OCI-LY3 (cell line): ENCODE measurements around the gene SCUBE1.

Experiments
- H2AFZ ChIP-seq: fragments of 200-600, 300-600 bp; shearing (Covaris generic); 2 replicates; pipeline ENCODE4 v1.6.0; 2014; ENCODE audit warnings: antibody characterized with exemption, low read depth, low read length
- H3K27ac ChIP-seq: fragments of 200-600, 300-600 bp; sonication (generic); 2 replicates; pipeline ENCODE4 v1.5.1; 2014; ENCODE audit warnings: mild to moderate bottlenecking, low read length, moderate library complexity, mixed read lengths
- H3K27me3 ChIP-seq: fragments of 200-600, 300-600 bp; sonication (generic); 2 replicates; pipeline ENCODE4 v1.6.1; 2014; ENCODE audit warnings: low read depth, low read length, mixed read lengths
- H3K36me3 ChIP-seq: fragments of 200-600, 300-600 bp; sonication (generic); replicated peaks from 2 replicates; pipeline ENCODE3; 2014; ENCODE audit warnings: low read depth, low read length, mixed read lengths
- H3K4me1 ChIP-seq: fragments of 300-600, 200-600 bp; sonication (generic); 2 replicates; pipeline ENCODE4 v1.6.1; 2014; ENCODE audit warnings: low read length, mixed read lengths
- H3K4me2 ChIP-seq: fragments of 200-600, 300-600 bp; sonication (generic); 2 replicates; pipeline ENCODE4 v1.6.1; 2014; ENCODE audit warnings: low read length, mixed read lengths
- H3K4me3 ChIP-seq: fragments of 300-600, 200-600 bp; sonication (generic); 2 replicates; pipeline ENCODE4 v1.5.1; 2014; ENCODE audit warnings: antibody characterized with exemption, mild to moderate bottlenecking, low read length, moderate library complexity
- H3K79me2 ChIP-seq: fragments of 300-600, 200-600 bp; shearing (Covaris generic); 2 replicates; pipeline ENCODE4 v1.6.1; 2014; ENCODE audit warnings: mild to moderate bottlenecking, low read length, mixed read lengths
- H3K9ac ChIP-seq: fragments of 300-600, 200-600 bp; shearing (Covaris generic); 2 replicates; pipeline ENCODE4 v1.6.0; 2014; ENCODE audit warnings: mild to moderate bottlenecking, low read length, moderate library complexity
- H3K9me3 ChIP-seq: fragments of 200-600, 300-600 bp; shearing (Covaris generic); 2 replicates; pipeline ENCODE4 v1.6.1; 2014; ENCODE audit warnings: low read length, mixed read lengths; ENCODE audit not compliant: insufficient read depth
- H4K20me1 ChIP-seq: fragments of 200-600, 300-600 bp; sonication (generic); 2 replicates; pipeline ENCODE4 v1.6.1; 2016; ENCODE audit warnings: low read length, mixed read lengths; ENCODE audit not compliant: insufficient read depth
- EZH2phosphoT487 ChIP-seq: fragments of 200-600 bp; shearing (Covaris generic); IDR thresholded peaks from 2 replicates; pipeline ENCODE4 v1.6.1; 2018; ENCODE audit warnings: antibody characterized with exemption, mixed run types, low read depth
- TF ChIP-seq, protein P1 (sequence below): fragments of 200-600, 300-600 bp; sonication (generic); IDR thresholded peaks from 2 replicates; pipeline ENCODE4 v1.5.1; 2014; ENCODE audit warnings: antibody characterized with exemption, low read length, low read depth

Gene SCUBE1

DNA sequence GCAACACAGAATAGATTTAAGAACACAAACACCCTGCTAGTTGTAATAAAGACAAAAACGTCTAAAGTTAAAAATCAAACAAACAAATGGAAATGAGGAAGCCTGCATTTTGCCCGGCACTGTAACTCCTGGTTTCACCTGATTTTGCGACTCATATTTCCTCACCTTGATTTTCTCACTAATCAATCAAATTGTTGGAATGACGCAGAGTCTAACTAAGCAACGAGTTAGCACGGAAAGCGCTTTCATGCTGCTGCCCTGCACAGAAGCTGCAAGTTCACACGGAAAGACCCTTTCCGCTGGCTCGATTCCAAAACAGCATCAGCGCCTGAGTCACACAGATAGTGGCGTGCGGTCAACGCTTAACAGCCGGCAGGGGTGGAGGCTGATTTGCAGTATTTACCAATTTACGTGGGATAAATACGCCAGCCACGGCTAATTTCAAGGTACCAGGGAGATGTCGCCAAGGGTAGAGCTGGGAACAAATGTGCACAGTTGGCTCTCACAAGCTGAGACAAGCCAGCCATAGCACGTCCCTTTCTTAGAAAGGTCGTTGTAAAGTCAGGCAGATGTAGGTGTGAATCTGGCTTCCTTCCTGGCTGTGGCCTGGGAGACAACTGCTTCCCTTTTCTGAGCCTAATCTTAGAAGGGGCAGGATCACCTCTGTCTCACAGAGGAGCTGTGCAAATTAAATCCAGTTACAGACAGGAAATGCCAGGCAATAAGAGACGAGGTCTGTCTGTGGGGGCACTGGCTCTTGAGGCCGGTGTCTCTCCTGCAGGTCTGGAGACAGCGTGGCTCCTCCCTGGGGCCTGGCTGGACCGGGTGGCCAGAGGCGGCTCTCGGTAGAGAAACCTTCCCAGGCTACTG lies 79.3 kb downstream of the SCUBE1 start:
- Histone ChIP-seq H3K4me3 (no peak overlapping the region), H3K27ac (no peak overlapping the region), H3K9ac (no peak overlapping the region), H4K20me1 (no peaks in the 10 kb centered on the region), H2AFZ (no peak overlapping the region), H3K9me3 (no peaks in the 10 kb centered on the region), H3K79me2 (no peaks in the 10 kb centered on the region), H3K4me1 (no peaks in the 10 kb centered on the region), H3K36me3 (no peaks in the 10 kb centered on the region), H3K27me3 (peaks cover 61% of the 10 kb centered on the region), H3K4me2 (no peak overlapping the region)
- TF ChIP-seq, protein P1, sequence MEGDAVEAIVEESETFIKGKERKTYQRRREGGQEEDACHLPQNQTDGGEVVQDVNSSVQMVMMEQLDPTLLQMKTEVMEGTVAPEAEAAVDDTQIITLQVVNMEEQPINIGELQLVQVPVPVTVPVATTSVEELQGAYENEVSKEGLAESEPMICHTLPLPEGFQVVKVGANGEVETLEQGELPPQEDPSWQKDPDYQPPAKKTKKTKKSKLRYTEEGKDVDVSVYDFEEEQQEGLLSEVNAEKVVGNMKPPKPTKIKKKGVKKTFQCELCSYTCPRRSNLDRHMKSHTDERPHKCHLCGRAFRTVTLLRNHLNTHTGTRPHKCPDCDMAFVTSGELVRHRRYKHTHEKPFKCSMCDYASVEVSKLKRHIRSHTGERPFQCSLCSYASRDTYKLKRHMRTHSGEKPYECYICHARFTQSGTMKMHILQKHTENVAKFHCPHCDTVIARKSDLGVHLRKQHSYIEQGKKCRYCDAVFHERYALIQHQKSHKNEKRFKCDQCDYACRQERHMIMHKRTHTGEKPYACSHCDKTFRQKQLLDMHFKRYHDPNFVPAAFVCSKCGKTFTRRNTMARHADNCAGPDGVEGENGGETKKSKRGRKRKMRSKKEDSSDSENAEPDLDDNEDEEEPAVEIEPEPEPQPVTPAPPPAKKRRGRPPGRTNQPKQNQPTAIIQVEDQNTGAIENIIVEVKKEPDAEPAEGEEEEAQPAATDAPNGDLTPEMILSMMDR, result no peak
- 0 out of 2 replicates have a peak, but pooled peaks have one; percentile 20 for TF ChIP-seq EZH2phosphoT487

DNA sequence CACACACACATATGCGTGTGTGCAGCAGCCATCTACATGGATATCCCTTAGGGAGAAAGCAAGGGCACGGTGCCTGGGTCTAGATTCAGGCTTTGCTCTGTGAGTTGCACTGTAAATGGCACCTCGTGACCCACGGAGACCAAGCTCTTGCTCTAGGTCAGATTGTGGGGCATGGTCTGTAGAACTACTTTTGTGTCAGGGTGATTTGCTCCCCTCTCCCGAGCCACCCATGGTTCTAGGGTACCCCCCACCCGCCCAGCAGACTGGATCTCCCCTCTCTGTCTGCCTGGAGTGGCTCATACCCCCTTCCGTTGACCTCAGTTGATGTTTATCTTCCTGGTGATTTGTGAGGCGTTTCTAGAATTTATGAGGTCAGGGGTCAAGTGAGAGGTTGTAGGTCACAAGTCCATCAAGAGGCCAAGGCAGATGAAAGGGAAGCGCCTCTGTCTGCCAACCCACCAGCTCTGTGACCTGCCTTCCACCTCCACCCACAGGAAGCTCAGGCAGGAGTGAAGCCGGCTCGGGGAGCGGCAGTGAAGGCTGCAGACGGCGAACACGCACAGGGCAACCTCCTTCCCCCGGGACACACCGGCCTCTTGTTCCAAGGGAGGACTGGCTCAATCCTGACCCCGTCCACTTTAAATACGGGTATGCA lies 80.1 kb downstream of the SCUBE1 start:
- Histone ChIP-seq H4K20me1 (no peaks in the 10 kb centered on the region), H3K36me3 (no peaks in the 10 kb centered on the region), H3K9me3 (no peaks in the 10 kb centered on the region), H3K27me3 (peaks cover 58% of the 10 kb centered on the region), H3K4me1 (no peaks in the 10 kb centered on the region), H3K4me3 (no peak overlapping the region), H2AFZ (no peak overlapping the region), H3K79me2 (no peaks in the 10 kb centered on the region), H3K4me2 (no peak overlapping the region), H3K9ac (no peak overlapping the region), H3K27ac (no peak overlapping the region)
- no peak for TF ChIP-seq EZH2phosphoT487
- TF ChIP-seq, protein P1, result no peak

DNA sequence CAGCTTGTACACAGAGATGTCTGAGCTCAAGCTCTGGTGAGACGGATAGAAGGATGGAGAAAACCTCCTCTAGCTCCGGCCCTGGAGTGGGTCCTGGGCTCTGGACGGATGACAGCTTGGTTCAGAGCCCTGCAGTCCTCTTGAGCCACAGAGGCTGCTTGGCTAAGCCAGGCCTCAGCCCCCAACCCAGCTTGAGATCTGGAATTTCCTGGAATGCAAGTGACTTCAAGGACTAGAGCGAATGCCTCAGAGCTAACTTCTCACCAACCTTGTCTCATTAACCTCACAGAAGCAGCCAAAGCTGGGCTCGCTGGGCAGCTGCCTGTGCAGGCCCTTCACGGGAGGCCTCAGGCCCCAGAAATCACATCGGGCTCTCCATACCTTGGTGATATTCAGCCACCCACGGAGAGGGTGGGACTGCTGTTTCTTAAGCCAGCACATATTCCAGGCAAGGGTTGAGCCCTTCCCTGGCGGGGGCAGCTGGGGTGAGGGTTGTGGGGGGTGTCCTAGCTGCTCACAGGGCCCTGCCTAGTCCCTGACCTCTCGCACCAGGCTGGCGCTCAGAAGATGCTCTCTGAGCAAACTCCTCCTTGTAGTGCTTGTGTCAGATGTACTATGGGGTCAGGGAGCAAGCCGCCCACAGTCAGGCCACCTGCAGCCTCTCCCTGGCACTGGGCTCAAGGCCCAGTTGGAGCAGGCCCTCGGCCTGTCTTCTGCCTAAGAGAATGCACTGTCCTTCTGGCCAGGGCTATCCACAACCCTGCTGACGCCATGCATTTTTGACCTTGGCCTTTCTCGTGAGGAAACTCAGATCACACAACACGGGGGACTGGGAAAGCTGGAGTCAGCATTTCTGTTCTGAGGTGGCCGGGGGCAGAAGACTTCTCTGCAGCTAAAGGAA lies 82.6 kb downstream of the SCUBE1 start:
- TF ChIP-seq, protein P1, result no peak
- TF ChIP-seq EZH2phosphoT487, result no peak
- H4K20me1 ChIP-seq, result no peaks in the 10 kb centered on the region
- H3K4me3 ChIP-seq, result no peak overlapping the region
- H3K79me2 ChIP-seq, result no peaks in the 10 kb centered on the region
- no peaks in the 10 kb centered on the region for H3K4me1 ChIP-seq
- no peak overlapping the region for H2AFZ ChIP-seq
- no peak overlapping the region for H3K27ac ChIP-seq
- no peaks in the 10 kb centered on the region for H3K9me3 ChIP-seq
- no peaks in the 10 kb centered on the region for H3K36me3 ChIP-seq
- H3K27me3 ChIP-seq, result peaks cover 53% of the 10 kb centered on the region
- H3K4me2 ChIP-seq, result no peak overlapping the region
- H3K9ac ChIP-seq, result no peak overlapping the region

DNA sequence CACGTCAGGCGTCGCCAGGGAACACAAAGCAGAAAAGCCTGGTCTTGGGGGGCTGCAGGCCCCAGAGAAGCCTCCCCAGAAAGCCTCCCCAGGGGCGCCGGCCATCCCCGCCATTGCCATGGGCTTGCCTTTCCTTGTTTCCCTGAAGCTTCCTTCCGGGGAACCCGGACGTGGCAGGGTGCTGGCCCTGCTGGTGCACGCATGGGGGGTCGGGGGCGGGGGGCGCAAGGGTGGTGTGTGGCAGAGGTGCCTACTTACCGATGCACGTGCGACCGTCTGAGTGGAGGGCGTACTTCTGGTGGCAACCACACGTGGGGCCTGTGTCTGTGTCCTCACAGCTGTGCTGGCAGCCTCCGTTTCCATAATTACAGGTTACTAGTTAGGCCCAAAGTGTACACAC lies 85.2 kb downstream of the SCUBE1 start:
- Histone ChIP-seq H2AFZ (no peak overlapping the region), H3K27ac (no peak overlapping the region), H3K36me3 (no peaks in the 10 kb centered on the region), H3K4me2 (no peak overlapping the region), H3K9me3 (no peaks in the 10 kb centered on the region), H3K27me3 (peaks cover 32% of the 10 kb centered on the region), H3K79me2 (no peaks in the 10 kb centered on the region), H3K9ac (no peak overlapping the region), H3K4me3 (no peak overlapping the region), H3K4me1 (no peaks in the 10 kb centered on the region), H4K20me1 (no peaks in the 10 kb centered on the region)
- TF ChIP-seq EZH2phosphoT487, result no peak
- TF ChIP-seq, protein P1, result no peak
